K562 (cell line): ENCODE results near the gene NADSYN1. TPM values are rescaled to one million over a fixed set of nuclear protein-coding genes. Genes with fewer than 3 reads are reported as not detected.

ENCODE experiments used
- ATAC-seq: fragments of 200-7000 bp; cut with Tn5 transposase; 3 replicates; pipeline ENCODE4 v1.9.1; 2020; ENCODE audit warnings: moderate library complexity
- BruUV-seq: library from RNA; stranded (reverse); fragments of 400-500 nt; replicated peaks from 2 replicates; lab custom pipeline; 2021; lab: Mats Ljungman, UMichigan
- CTCF ChIA-PET: fragments of 300-600 bp; formaldehyde crosslinking; extraction: SDS; loops from one replicate; lab custom pipeline; 2021; ENCODE audit warnings: low intra/inter-chr PET ratio; lab: Yijun Ruan, JAX
- POLR2A ChIA-PET: fragments of 300-600, 350-650 bp; sonication (Branson Sonifier 250); formaldehyde crosslinking; extraction: SDS; loops from one replicate; lab custom pipeline; 2021; ENCODE audit warnings: antibody characterized with exemption, inconsistent platforms; lab: Yijun Ruan, JAX
- DNase-seq, 4 experiments: peaks; one replicate each; pipeline versions ENCODE4 v3.0.0 to v3.0.0-alpha.2; 2011 to 2018; ENCODE audit warnings: low spot score in 3 of 4, mixed read lengths in 3 of 4; ENCODE audit errors: extremely low read depth in 1 of 4
- FAIRE-seq: peaks from 2 replicates; lab custom pipeline; 2011; peaks lifted over from hg19 to GRCh38; lab: Jason Lieb, UNC
- H2AFZ ChIP-seq: 2 replicates; pipeline ENCODE4 v1.6.0; 2011; ENCODE audit warnings: low read depth, low read length, control low read depth, inconsistent platforms
- H3K27ac ChIP-seq: fragments of 200-600 bp; 3 replicates; pipeline ENCODE4 v1.8.0; 2011; ENCODE audit warnings: low read depth, mild to moderate bottlenecking, control low read depth, inconsistent platforms, low read length, moderate library complexity, mixed read lengths; ENCODE audit errors: extremely low read depth
- H3K27me3 ChIP-seq, 2 experiments: fragments of 300-600 bp in 1 of 2; 2 replicates in 1 of 2; 3 replicates in 1 of 2; pipeline versions ENCODE4 v1.6.0 to v1.8.0; 2011; ENCODE audit warnings: inconsistent platforms in 2 of 2, low read length in 2 of 2, mild to moderate bottlenecking in 1 of 2, mixed read lengths in 1 of 2, moderate library complexity in 1 of 2; ENCODE audit not compliant: control insufficient read depth in 2 of 2, insufficient read depth in 2 of 2
- H3K36me3 ChIP-seq: fragments of 300-600 bp; 3 replicates; pipeline ENCODE4 v1.8.0; 2011; ENCODE audit warnings: mild to moderate bottlenecking, low read length, inconsistent platforms; ENCODE audit not compliant: control insufficient read depth, insufficient read depth
- H3K4me1 ChIP-seq, 2 experiments: fragments of 200-600 bp in 1 of 2; replicated peaks in 1 of 2; 2 replicates in 1 of 2; 3 replicates in 1 of 2; pipeline versions ENCODE4 v1.5.1 to v1.8.0; 2011; ENCODE audit warnings: inconsistent platforms in 2 of 2, low read length in 2 of 2, mild to moderate bottlenecking in 1 of 2, mixed read lengths in 1 of 2, moderate library complexity in 1 of 2; ENCODE audit not compliant: control insufficient read depth in 2 of 2, insufficient read depth in 2 of 2
- H3K4me2 ChIP-seq: 2 replicates; pipeline ENCODE4 v1.6.1; 2011; ENCODE audit warnings: low read length, control low read depth, inconsistent platforms, mixed read lengths; ENCODE audit not compliant: insufficient read depth
- H3K4me3 ChIP-seq: fragments of 200-600 bp; sonication (generic), shearing (Covaris generic); 2 replicates; pipeline ENCODE4 v1.5.1; 2016; ENCODE audit warnings: control low read depth, inconsistent platforms
- H3K79me2 ChIP-seq: fragments of 200-600 bp; 3 replicates; pipeline ENCODE4 v1.8.0; 2011; ENCODE audit warnings: low read length, inconsistent platforms; ENCODE audit not compliant: control insufficient read depth, insufficient read depth
- H3K9ac ChIP-seq, 2 experiments: 2 replicates each; pipeline versions ENCODE4 v1.6.0 to v1.6.1; 2011; ENCODE audit warnings: low read depth in 2 of 2, low read length in 2 of 2, control low read depth in 1 of 2, inconsistent platforms in 1 of 2, mild to moderate bottlenecking in 1 of 2, mixed read lengths in 1 of 2; ENCODE audit not compliant: insufficient read depth in 1 of 2
- H3K9me1 ChIP-seq: one replicate; pipeline ENCODE4 v1.6.0; 2011; ENCODE audit warnings: inconsistent platforms, mild to moderate bottlenecking, low read length, moderate library complexity; ENCODE audit not compliant: control insufficient read depth, insufficient read depth
- H3K9me3 ChIP-seq: replicated peaks from 2 replicates; pipeline ENCODE4 v1.5.1; 2011; ENCODE audit warnings: low read depth, low read length, inconsistent platforms; ENCODE audit not compliant: control insufficient read depth, insufficient read depth
- H4K20me1 ChIP-seq: replicated peaks from 2 replicates; pipeline ENCODE4 v1.6.1; 2011; ENCODE audit warnings: low read length, inconsistent platforms, mixed read lengths; ENCODE audit not compliant: control insufficient read depth, insufficient read depth
- NFXL1 ChIP-seq: fragments of 450-650 bp; formaldehyde crosslinking; IDR thresholded peaks from 2 replicates; pipeline ENCODE4 v1.4.0; 2021; ENCODE audit warnings: mild to moderate bottlenecking
- POU5F1 ChIP-seq: fragments of 150-350 bp; IDR thresholded peaks from 2 replicates; pipeline ENCODE4 v1.6.1; 2014; ENCODE audit warnings: borderline replicate concordance, low read length, low read depth, mild to moderate bottlenecking; ENCODE audit not compliant: partially characterized antibody
- XRCC4 ChIP-seq: IDR thresholded peaks from one replicate; pipeline ENCODE4 v1.6.1; 2011; ENCODE audit not compliant: insufficient read depth, insufficient read length; ENCODE audit errors: extremely low read depth
- ZNF224 ChIP-seq: sonication (generic); formaldehyde crosslinking; IDR thresholded peaks from 2 replicates; pipeline ENCODE4 v1.8.0; 2022; ENCODE audit warnings: mild to moderate bottlenecking, missing genetic modification reagents
- ZNF766 ChIP-seq: fragments of 200-800 bp; sonication (Bioruptor generic); conservative IDR thresholded peaks from 2 replicates; pipeline ENCODE4 v1.6.1; 2016; ENCODE audit warnings: missing genetic modification characterization, missing compliant biosample characterization
- ZNF830 ChIP-seq: fragments of 250-450 bp; sonication (Bioruptor Pico); IDR thresholded peaks from 2 replicates; pipeline ENCODE4 v1.5.0; 2021; ENCODE audit warnings: mild to moderate bottlenecking
- WGBS: fragments of 100-300 bp; shearing (Covaris generic); methylation state at CpG from one replicate; pipeline ENCODE4 v1.1.6; 2016; ENCODE audit warnings: low coverage, mixed read lengths; ENCODE audit not compliant: insufficient coverage; ENCODE audit errors: missing lambda C conversion rate; 5-methylcytosine and 5-hydroxymethylcytosine counted together
- in situ Hi-C: fragments of 300-500 bp; cut with MboI; formaldehyde crosslinking; loops from 4 replicates; pipeline ENCODE4 v1.15.0; 2018; ENCODE audit warnings: inconsistent platforms, mixed read lengths
- intact Hi-C: fragments of 100-400 bp; cut with micrococcal nuclease; formaldehyde crosslinking; loops from 2 replicates; pipeline ENCODE4 v1.14.2; 2022
- polyA plus RNA-seq, 8 experiments: library from polyadenylated mRNA; depleted of rRNA in 4 of 8; stranded (reverse) in 5 of 8; unstranded in 3 of 8; fragments of >200 nt; fragmentation: Nextera tagmentation in 2 of 8; fragmentation: Illumina TruSeq in 1 of 8; extraction: Ambion mirVana in 2 of 8; extraction: Trizol in 1 of 8; gene quantifications; 2 replicates each; pipeline versions ENCODE4 v1.2.1 to v1.2.3, GENCODE V29; 2011 to 2014; ENCODE audit warnings: inconsistent platforms in 1 of 8, missing spikeins in 1 of 8
- total RNA-seq, 7 experiments: library from RNA; depleted of rRNA in 6 of 7; stranded (reverse); fragments of >200 nt in 6 of 7; fragmentation: Illumina TruSeq in 2 of 7; extraction: Trizol in 2 of 7; gene quantifications; 2 replicates each; pipeline versions ENCODE4 v1.2.1 to v1.2.3, GENCODE V29; 2011 to 2021; ENCODE audit warnings: low replicate concordance in 1 of 7
- TF ChIP-seq, protein P1 (sequence below), 2 experiments: fragments of 450-650 bp; IDR thresholded peaks; 2 replicates each; pipeline ENCODE4 v1.6.1; 2018; ENCODE audit warnings: mild to moderate bottlenecking in 2 of 2, low read depth in 1 of 2; ENCODE audit not compliant: partially characterized antibody in 2 of 2

NADSYN1 gene
- total and polyA plus RNA-seq, 9 of the 15 experiments (the other 6 are each of a cell fraction or from before 2014, with no cell fraction given) = 12.7 to 57.3 (median 42.1) TPM

DNA sequence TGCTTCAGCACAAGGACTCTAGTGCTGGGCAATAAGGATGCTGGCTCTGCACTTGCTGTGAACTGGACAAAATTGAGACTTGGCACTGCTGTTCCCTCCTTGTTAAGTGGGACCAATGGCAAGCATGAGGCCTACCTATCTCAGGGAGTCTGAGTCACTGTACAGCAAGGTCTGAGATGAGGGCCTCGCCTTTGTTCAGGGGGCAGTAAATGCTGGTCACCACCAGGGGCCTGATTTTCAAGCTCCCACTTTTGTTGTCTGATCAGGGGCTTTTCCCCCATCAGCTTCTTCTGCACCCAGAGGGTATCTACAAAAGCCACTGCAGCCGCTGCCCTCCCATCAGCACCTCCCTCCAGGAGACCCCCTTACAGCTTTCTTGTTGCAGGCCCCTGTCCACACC is 27.6 kb upstream of the NADSYN1 start:
- Histone ChIP-seq H3K9ac (no peak overlapping the region), H3K9me3 (no peaks in the 10 kb centered on the region), H3K4me1 (no peaks in the 10 kb centered on the region; a peak in 1 of 5 replicates), H3K27ac (no peak overlapping the region), H3K4me2 (no peak overlapping the region), H3K9me1 (no peaks in the 10 kb centered on the region), H3K4me3 (no peak overlapping the region), H3K36me3 (no peaks in the 10 kb centered on the region), H3K79me2 (no peaks in the 10 kb centered on the region), H3K27me3 (peaks cover 16 to 43% of the 10 kb centered on the region in 2 experiments), H2AFZ (no peak overlapping the region), H4K20me1 (no peaks in the 10 kb centered on the region)
- BruUV-seq = no TSS peak
- CTCF ChIA-PET = no interaction called here
- 0% methylated on average over 2 of the region's 2 CpGs for WGBS
- ATAC-seq (peak; percentile 61; the same call in 2 of the 3 replicates), FAIRE-seq (no peak), DNase-seq (no peak)
- intact Hi-C loops (no loop called here), in situ Hi-C loops (no loop called here)
- POLR2A ChIA-PET = interaction anchor here (2.5 kb wide), 1 partner anchor 8 kb away, joined by 12 read pairs; no protein-coding TSS in a partner anchor
- TF ChIP-seq XRCC4 (no peak), ZNF830 (CRISPR knock-in tag) (no peak), ZNF766 (CRISPR knock-in tag) (no peak), NFXL1 (CRISPR knock-in tag) (no peak), ZNF224 (CRISPR knock-in tag) (no peak), POU5F1 (no peak)

DNA sequence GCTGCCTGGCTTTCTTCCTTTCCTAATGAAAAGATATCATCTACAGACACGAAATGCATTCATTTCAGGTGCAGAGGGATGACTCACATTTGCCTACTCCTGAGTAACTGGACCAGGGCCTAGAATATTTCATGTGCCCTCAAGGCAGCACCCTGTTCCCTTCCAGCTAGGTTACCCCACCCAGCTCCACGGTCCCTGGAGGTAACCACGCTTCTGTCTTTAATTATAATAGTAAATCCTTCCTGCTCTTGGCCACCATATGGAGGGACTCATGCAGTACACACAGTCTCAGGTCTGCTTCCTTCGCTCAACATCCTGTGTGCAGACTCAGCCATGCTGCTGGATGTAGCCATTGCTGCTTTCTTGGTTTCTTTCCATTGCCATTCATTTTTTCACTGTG is 27.1 kb upstream of the NADSYN1 start:
- no peaks in the 10 kb centered on the region for H3K79me2 ChIP-seq
- no peaks in the 10 kb centered on the region for H3K9me1 ChIP-seq
- intact Hi-C loops = no loop called here
- no peak overlapping the region for H3K4me3 ChIP-seq
- H3K4me2 ChIP-seq = no peak overlapping the region
- no peaks in the 10 kb centered on the region for H3K9me3 ChIP-seq
- TF ChIP-seq, protein P1, sequence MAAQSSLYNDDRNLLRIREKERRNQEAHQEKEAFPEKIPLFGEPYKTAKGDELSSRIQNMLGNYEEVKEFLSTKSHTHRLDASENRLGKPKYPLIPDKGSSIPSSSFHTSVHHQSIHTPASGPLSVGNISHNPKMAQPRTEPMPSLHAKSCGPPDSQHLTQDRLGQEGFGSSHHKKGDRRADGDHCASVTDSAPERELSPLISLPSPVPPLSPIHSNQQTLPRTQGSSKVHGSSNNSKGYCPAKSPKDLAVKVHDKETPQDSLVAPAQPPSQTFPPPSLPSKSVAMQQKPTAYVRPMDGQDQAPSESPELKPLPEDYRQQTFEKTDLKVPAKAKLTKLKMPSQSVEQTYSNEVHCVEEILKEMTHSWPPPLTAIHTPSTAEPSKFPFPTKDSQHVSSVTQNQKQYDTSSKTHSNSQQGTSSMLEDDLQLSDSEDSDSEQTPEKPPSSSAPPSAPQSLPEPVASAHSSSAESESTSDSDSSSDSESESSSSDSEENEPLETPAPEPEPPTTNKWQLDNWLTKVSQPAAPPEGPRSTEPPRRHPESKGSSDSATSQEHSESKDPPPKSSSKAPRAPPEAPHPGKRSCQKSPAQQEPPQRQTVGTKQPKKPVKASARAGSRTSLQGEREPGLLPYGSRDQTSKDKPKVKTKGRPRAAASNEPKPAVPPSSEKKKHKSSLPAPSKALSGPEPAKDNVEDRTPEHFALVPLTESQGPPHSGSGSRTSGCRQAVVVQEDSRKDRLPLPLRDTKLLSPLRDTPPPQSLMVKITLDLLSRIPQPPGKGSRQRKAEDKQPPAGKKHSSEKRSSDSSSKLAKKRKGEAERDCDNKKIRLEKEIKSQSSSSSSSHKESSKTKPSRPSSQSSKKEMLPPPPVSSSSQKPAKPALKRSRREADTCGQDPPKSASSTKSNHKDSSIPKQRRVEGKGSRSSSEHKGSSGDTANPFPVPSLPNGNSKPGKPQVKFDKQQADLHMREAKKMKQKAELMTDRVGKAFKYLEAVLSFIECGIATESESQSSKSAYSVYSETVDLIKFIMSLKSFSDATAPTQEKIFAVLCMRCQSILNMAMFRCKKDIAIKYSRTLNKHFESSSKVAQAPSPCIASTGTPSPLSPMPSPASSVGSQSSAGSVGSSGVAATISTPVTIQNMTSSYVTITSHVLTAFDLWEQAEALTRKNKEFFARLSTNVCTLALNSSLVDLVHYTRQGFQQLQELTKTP (IDR thresholded peaks at IDR 0.05; ENCODE audit: low read depth in 1 of 2, partially characterized antibody in 2 of 2) = no peak
- DNase-seq = no peak
- FAIRE-seq = no peak
- H4K20me1 ChIP-seq = no peaks in the 10 kb centered on the region
- in situ Hi-C loops = no loop called here
- H2AFZ ChIP-seq = no peak overlapping the region
- no peak overlapping the region for H3K9ac ChIP-seq
- CTCF ChIA-PET = no interaction called here
- no TSS peak for BruUV-seq
- POLR2A ChIA-PET = interaction anchor here (2.5 kb wide), 1 partner anchor 8 kb away, joined by 12 read pairs; no protein-coding TSS in a partner anchor
- H3K27ac ChIP-seq = no peak overlapping the region
- H3K36me3 ChIP-seq = no peaks in the 10 kb centered on the region
- no peak for ATAC-seq
- WGBS = 4% methylated on average over 4 of the region's 4 CpGs
- H3K27me3 ChIP-seq = peaks cover 16 to 42% of the 10 kb centered on the region in 2 experiments
- no peaks in the 10 kb centered on the region; a peak in 1 of 5 replicates for H3K4me1 ChIP-seq
